LNCAP (cell line): ENCODE measurements around the gene CAMK2N2.

Experiments
- TF ChIP-seq, protein P1 (sequence below): fragments of 450-650 bp; IDR thresholded peaks from 2 replicates; pipeline ENCODE4 v1.5.1; 2017; ENCODE audit warnings: mild to moderate bottlenecking

The CAMK2N2 gene

GRCh38 chr3:184231671-184232070 lies 29.7 kb downstream of the CAMK2N2 start:
- TF ChIP-seq, protein P1, sequence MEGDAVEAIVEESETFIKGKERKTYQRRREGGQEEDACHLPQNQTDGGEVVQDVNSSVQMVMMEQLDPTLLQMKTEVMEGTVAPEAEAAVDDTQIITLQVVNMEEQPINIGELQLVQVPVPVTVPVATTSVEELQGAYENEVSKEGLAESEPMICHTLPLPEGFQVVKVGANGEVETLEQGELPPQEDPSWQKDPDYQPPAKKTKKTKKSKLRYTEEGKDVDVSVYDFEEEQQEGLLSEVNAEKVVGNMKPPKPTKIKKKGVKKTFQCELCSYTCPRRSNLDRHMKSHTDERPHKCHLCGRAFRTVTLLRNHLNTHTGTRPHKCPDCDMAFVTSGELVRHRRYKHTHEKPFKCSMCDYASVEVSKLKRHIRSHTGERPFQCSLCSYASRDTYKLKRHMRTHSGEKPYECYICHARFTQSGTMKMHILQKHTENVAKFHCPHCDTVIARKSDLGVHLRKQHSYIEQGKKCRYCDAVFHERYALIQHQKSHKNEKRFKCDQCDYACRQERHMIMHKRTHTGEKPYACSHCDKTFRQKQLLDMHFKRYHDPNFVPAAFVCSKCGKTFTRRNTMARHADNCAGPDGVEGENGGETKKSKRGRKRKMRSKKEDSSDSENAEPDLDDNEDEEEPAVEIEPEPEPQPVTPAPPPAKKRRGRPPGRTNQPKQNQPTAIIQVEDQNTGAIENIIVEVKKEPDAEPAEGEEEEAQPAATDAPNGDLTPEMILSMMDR = no peak

GRCh38 chr3:184230603-184231528 lies 30.5 kb downstream of the CAMK2N2 start:
- TF ChIP-seq, protein P1 = no peak

GRCh38 chr3:184230081-184230602 lies 31.2 kb downstream of the CAMK2N2 start:
- TF ChIP-seq, protein P1 = no peak

DNA sequence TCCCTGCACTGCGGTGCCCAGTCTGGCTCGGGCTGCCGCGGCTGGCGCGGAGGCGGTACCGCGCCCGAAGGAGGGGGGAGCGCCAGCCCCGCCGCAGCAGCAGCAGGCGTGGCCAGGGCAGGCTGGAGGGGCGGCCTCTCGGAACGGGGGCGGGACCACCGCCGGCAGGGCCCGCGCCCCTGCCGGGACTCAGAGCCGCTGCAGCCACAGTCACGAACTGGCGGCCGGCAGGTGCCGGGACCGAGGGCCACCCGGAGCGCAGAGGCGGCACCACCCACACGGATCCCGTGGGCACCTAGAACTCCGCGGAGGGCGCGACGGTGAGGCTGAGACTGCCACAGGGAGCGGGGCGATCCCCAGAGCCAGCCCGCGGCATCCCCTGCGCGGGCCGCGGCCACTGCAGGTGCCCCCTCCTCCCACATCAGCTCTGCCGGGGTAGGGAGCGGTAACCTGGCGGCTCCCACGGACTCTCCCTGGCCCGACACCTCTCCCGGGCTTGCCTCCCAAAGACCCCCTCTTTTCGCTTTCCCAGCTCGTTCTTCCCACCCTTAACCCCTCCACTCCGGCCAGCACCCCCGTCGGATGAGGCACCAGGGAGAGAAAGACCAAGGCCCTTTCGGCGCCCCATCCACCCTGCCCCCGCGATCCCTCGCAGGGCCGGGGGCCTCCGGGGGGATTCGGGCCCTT lies 31.8 kb downstream of the CAMK2N2 start, which contains the start of gene VWA5B2:
VWA5B2 (plus strand) TSS at position 192 of the 687 bp plus-strand sequence. CDS start 944 bp downstream, outside the sequence.
- TF ChIP-seq, protein P1 = no peak

DNA sequence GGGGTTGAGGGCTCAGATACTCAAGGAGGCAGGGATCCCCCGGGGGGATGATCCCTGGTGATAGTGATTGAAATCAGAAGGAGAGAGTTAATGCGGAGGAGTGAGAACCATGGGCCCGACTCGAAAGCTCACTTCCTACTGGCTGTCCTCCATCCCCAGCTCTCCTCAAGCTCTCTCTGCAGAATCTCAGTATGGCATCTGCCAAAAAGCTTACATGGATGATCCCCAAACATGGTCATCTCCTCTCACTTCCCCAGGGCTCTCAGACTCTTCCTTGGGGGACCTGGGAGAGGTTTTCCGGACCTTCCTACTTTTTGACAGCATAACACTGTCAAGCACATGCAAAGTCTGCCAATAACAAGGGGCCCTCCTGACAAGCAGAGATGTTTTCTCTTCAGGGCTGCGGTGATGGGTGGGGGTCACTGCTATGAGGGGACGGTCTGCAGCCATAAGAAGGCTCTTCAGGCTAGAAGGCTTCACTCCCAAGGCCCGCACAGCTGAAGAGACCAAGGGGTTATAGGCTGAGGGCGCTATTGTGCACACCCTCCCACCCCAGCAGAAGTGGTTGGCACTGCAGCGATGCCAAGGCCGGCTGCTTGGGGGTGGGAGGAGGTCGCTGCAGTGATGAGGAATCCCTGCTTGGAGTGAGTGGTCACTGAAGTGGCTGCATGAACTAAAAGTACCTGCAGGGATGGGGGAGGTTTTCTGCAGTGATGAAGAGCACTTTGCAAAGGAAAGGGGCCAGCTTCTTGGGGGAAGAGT lies 32.8 kb downstream of the CAMK2N2 start:
- TF ChIP-seq, protein P1 = no peak

DNA sequence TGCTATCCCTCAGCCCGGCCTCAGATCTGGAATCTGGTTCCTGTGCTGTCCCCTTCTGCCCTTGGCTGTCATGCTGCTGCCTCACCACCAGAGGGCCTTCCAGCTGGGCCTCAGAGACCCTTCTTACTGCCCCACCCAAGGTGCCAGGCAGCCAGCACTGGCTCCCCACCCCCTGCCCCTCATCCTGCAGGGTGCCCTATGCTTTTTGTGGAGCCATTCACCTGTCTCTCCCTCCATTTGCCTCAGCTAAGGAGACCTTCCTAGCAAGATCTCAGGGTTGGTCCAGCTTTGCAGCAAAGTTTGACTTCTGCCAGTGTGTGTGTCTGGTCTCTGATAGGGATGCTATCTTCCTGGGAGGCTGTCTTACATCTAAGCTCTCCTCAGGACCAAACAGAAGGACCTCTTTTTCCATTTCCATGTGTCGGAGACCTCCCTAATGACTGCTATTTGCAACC lies 33.8 kb downstream of the CAMK2N2 start:
- TF ChIP-seq, protein P1 = peak; percentile 92

- TF ChIP-seq, protein P1 = no peak
These were observed 37.4 kb downstream of the CAMK2N2 start for GRCh38 chr3:184223946-184224345.
